Hepatocyte (in vitro differentiated cells): Measurements from ENCODE around the gene GPR132. TPM values are rescaled to one million over a fixed set of nuclear protein-coding genes. Genes with fewer than 3 reads are reported as not detected.

Experiments used
- DNase-seq: peaks from one replicate; pipeline ENCODE4 v3.0.0-alpha.2; 2016; ENCODE audit warnings: low spot score
- H2AFZ ChIP-seq: fragments of 200-600 bp; sonication (generic); 2 replicates; pipeline ENCODE4 v1.6.0; 2016; ENCODE audit warnings: antibody characterized with exemption, mild to moderate bottlenecking
- H3K27ac ChIP-seq: fragments of 200-600 bp; sonication (generic); 2 replicates; pipeline ENCODE4 v1.5.1; 2016; ENCODE audit warnings: mild to moderate bottlenecking
- H3K27me3 ChIP-seq: fragments of 200-600 bp; sonication (generic); 2 replicates; pipeline ENCODE4 v1.6.1; 2016
- H3K36me3 ChIP-seq: fragments of 200-600 bp; sonication (generic); replicated peaks from 2 replicates; pipeline ENCODE4 v1.5.1; 2016; ENCODE audit warnings: low read depth; ENCODE audit not compliant: insufficient read depth
- H3K4me1 ChIP-seq: fragments of 200-600 bp; sonication (generic); 2 replicates; pipeline ENCODE4 v1.5.1; 2016; ENCODE audit warnings: mild to moderate bottlenecking, moderate library complexity; ENCODE audit not compliant: insufficient read depth
- H3K4me2 ChIP-seq: fragments of 200-600 bp; sonication (generic); 2 replicates; pipeline ENCODE4 v1.6.0; 2016
- H3K4me3 ChIP-seq: fragments of 200-600 bp; sonication (generic); 2 replicates; pipeline ENCODE4 v1.5.1; 2016; ENCODE audit warnings: mild to moderate bottlenecking
- H3K79me2 ChIP-seq: fragments of 200-600 bp; sonication (generic); 2 replicates; pipeline ENCODE4 v1.6.0; 2017; ENCODE audit warnings: mild to moderate bottlenecking
- H3K9me2 ChIP-seq: fragments of 200-600 bp; sonication (generic); replicated peaks from 2 replicates; pipeline ENCODE4 v1.6.0; 2017; ENCODE audit warnings: mild to moderate bottlenecking; ENCODE audit not compliant: insufficient read depth
- H3K9me3 ChIP-seq: fragments of 200-600 bp; sonication (generic); 2 replicates; pipeline ENCODE4 v1.5.1; 2016; ENCODE audit warnings: low read depth, mild to moderate bottlenecking
- H4K20me1 ChIP-seq: fragments of 200-600 bp; sonication (generic); 2 replicates; pipeline ENCODE4 v1.6.0; 2016; ENCODE audit warnings: mild to moderate bottlenecking; ENCODE audit not compliant: insufficient read depth, poor library complexity, severe bottlenecking
- CTCF ChIP-seq: fragments of 200-600 bp; sonication (generic); IDR thresholded peaks from 2 replicates; pipeline ENCODE4 v1.5.1; 2016; ENCODE audit warnings: antibody characterized with exemption, mild to moderate bottlenecking; ENCODE audit not compliant: poor library complexity
- EZH2 ChIP-seq: fragments of 200-600 bp; sonication (generic); IDR thresholded peaks from 2 replicates; pipeline ENCODE4 v1.6.1; 2016; ENCODE audit warnings: antibody characterized with exemption, mild to moderate bottlenecking, borderline replicate concordance
- EZH2phosphoT487 ChIP-seq: fragments of 200-600 bp; sonication (generic); IDR thresholded peaks from one replicate; pipeline ENCODE4 v1.6.1; 2018; ENCODE audit warnings: antibody characterized with exemption, mild to moderate bottlenecking, low read depth, moderate library complexity; ENCODE audit not compliant: unreplicated experiment, severe bottlenecking
- WGBS: methylation state at CpG from one replicate; pipeline ENCODE4 v1.1.6; 2016; ENCODE audit warnings: low lambda C conversion rate; ENCODE audit errors: missing lambda C conversion rate; 5-methylcytosine and 5-hydroxymethylcytosine counted together
- polyA plus RNA-seq: library from polyadenylated mRNA; unstranded; fragments of >200 nt; fragmentation: Nextera tagmentation; extraction: Ambion mirVana; gene quantifications from 2 replicates; pipeline ENCODE4 v1.2.1, GENCODE V29; 2016
- total RNA-seq: library from RNA; depleted of rRNA; stranded (reverse); fragments of >200 nt; gene quantifications from 2 replicates; pipeline ENCODE4 v1.2.3, GENCODE V29; 2014

Gene GPR132
- total and polyA plus RNA-seq, 2 experiments from 2014 or later: 0.41 to 0.83 TPM

DNA sequence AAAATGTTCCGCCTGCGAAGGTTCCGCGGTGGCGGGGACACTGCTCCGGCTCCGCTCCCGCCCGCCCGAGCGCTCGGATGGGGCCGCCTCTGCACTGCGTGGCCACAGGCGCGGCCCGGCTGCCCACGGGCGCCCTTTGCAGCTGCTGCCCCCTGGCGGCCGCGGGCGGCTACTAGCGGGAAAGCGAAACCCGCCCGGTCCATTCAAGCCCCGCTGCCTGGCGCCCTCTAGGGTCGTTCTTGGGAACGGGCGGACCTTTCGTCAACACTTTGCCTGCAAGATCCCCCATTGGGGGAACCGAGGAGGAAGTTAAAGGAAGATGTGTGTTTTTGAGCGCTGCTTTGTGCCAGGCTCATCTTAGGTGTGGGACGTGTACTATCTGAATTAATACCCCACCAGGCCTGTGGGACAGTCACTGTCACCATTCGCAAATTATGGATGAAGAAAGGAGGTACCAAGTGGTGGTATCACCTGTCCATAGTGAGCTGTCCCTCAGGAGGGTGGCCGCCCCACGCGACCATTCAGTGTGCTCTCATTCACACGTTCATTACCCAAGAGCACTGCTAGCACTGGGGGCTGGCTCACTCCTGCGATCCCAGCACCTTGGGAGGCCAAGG is 19.4 kb downstream of the GPR132 start:
- H2AFZ ChIP-seq: no peak overlapping the region

DNA sequence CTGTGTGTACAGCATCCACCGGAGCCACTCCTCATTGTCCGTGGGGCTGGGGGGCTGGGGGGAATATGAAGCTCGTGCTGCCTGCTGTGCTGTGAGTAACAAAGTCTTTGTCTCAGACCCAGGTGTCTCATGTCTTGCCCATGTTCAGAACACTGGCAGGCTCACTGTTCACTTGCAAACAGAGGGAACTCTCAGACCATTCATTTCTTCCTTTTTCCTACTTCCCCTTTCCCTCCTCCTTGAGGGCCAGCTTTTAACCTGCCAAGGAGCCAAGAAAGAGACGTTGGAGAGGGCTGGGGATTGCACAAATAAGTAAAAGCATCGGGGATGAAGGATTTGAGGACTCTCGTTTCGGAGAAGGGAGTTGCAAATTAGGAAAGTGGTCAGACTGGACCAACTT is 21.6 kb downstream of the GPR132 start:
- DNase-seq: no peak
- Histone ChIP-seq H3K4me2 (no peak overlapping the region), H3K4me3 (no peak overlapping the region), H2AFZ (no peak overlapping the region), H3K36me3 (no peaks in the 10 kb centered on the region), H3K27ac (no peak overlapping the region), H3K4me1 (peaks cover 2% of the 10 kb centered on the region), H3K79me2 (no peaks in the 10 kb centered on the region), H3K9me3 (no peaks in the 10 kb centered on the region), H3K27me3 (no peaks in the 10 kb centered on the region), H4K20me1 (no peaks in the 10 kb centered on the region), H3K9me2 (no peaks in the 10 kb centered on the region)
- TF ChIP-seq EZH2phosphoT487 (no peak), CTCF (no peak), EZH2 (no peak)
- WGBS: 81% methylated on average over 7 of the region's 7 CpGs

More for the DNA sequence above, 19.4 kb downstream of the GPR132 start:
- DNase-seq: peak; percentile 94
- no peaks in the 10 kb centered on the region for H3K79me2 ChIP-seq
- no peaks in the 10 kb centered on the region for H3K9me2 ChIP-seq
- no peak overlapping the region for H3K27ac ChIP-seq
- no peaks in the 10 kb centered on the region for H3K27me3 ChIP-seq
- H4K20me1 ChIP-seq: no peaks in the 10 kb centered on the region
- no peaks in the 10 kb centered on the region for H3K9me3 ChIP-seq
- peaks cover 2% of the 10 kb centered on the region for H3K4me1 ChIP-seq
- 9% methylated on average over 42 of the region's 42 CpGs for WGBS
- peak overlapping the region; percentile 76 for H3K4me2 ChIP-seq
- no peaks in the 10 kb centered on the region for H3K36me3 ChIP-seq
- H3K4me3 ChIP-seq: no peak overlapping the region
- peak; percentile 99 for TF ChIP-seq CTCF
- TF ChIP-seq EZH2phosphoT487: no peak

GRCh38 chr14:105042813-105043212 is 22.4 kb downstream of the GPR132 start:
- Histone ChIP-seq H3K36me3 (no peaks in the 10 kb centered on the region), H3K27ac (no peak overlapping the region), H4K20me1 (no peaks in the 10 kb centered on the region), H3K4me1 (peaks cover 2% of the 10 kb centered on the region), H3K9me2 (no peaks in the 10 kb centered on the region), H2AFZ (no peak overlapping the region), H3K9me3 (no peaks in the 10 kb centered on the region), H3K4me3 (no peak overlapping the region), H3K4me2 (no peak overlapping the region), H3K27me3 (no peaks in the 10 kb centered on the region), H3K79me2 (no peaks in the 10 kb centered on the region)
- TF ChIP-seq EZH2: no peak
- TF ChIP-seq EZH2phosphoT487: no peak
- TF ChIP-seq CTCF: no peak
- 93% methylated on average over 17 of the region's 17 CpGs for WGBS
- no peak for DNase-seq
